ENCODE measurements around the gene CDK2AP2. TPM values are rescaled to one million over a fixed set of nuclear protein-coding genes. Genes with fewer than 3 reads are reported as not detected.
A peak's percentile ranks its signal among the peaks of the same experiment; 100 is the strongest.

The CDK2AP2 gene
- total and polyA plus RNA-seq, 9 of the 15 experiments (the other 6 are each of a cell fraction or from before 2014, with no cell fraction given), result 4.4 to 47.4 (median 21.7) TPM

GRCh38 chr11:67482827-67483798 lies 24.8 kb downstream of the CDK2AP2 start, which contains the start of gene AIP (continued):
- TF ChIP-seq HDGF (IDR thresholded peaks at IDR 0.05) (no peak), POLR2A (conservative IDR thresholded peaks at IDR 0.05) (peak; percentile 81), TFAM (CRISPR knock-in tag; conservative IDR thresholded peaks at IDR 0.05) (no peak), SMARCA5 (IDR thresholded peaks at IDR 0.05) (no peak), NFE2L1 (tag; IDR thresholded peaks at IDR 0.05; ENCODE audit: borderline replicate concordance, low read depth) (no peak), CBX8 (IDR thresholded peaks at IDR 0.05; ENCODE audit: borderline replicate concordance, extremely low read depth, low read depth, low read length, poor library complexity, severe bottlenecking) (no peak), ATF2 (CRISPR knock-in tag; IDR thresholded peaks at IDR 0.05) (peak; percentile 63; the same call in 1 of the 2 replicates), ATF3 (IDR thresholded peaks at IDR 0.05) (no peak), ATF3 (CRISPR knock-in tag; conservative IDR thresholded peaks at IDR 0.05) (peak; percentile 95), BCOR (IDR thresholded peaks at IDR 0.05) (no peak), HMG20B (CRISPR knock-in tag; IDR thresholded peaks at IDR 0.05) (no peak), ZNF696 (CRISPR knock-in tag; conservative IDR thresholded peaks at IDR 0.05) (no peak), MTA2 (IDR thresholded peaks at IDR 0.05; ENCODE audit: low read depth) (no peak), PYGO2 (tag; IDR thresholded peaks at IDR 0.05) (no peak), LCOR (CRISPR knock-in tag; IDR thresholded peaks at IDR 0.05) (peak; percentile 100), TAF1 (IDR thresholded peaks at IDR 0.05; ENCODE audit: control insufficient read depth, extremely low read depth, insufficient read depth, low read length, severe bottlenecking) (peak; percentile 89), ARID4B (CRISPR knock-in tag; IDR thresholded peaks at IDR 0.05) (peak; percentile 98), ZEB2 (IDR thresholded peaks at IDR 0.05) (no peak), ZNF639 (CRISPR knock-in tag; conservative IDR thresholded peaks at IDR 0.05 in 1 of 2, IDR thresholded peaks at IDR 0.05 in 1 of 2) (peak in 1 of 2 experiments; percentile 57; a peak in 2 of 4 replicates), ZNF133 (CRISPR knock-in tag; IDR thresholded peaks at IDR 0.05) (no peak)
